NCI-H2107 (cell line): Measurements from ENCODE around the gene PFKFB3.

Experiments used
- DNase-seq: peaks from one replicate; lab custom pipeline; 2025; lab: John Stamatoyannopoulos, UW

Gene PFKFB3

GRCh38 chr10:6220418-6221191 is 17.9 kb downstream of the PFKFB3 start:
- no peak for DNase-seq

- no peak for DNase-seq
Observed at GRCh38 chr10:6221192-6221940, 18.6 kb downstream of the PFKFB3 start.

DNA sequence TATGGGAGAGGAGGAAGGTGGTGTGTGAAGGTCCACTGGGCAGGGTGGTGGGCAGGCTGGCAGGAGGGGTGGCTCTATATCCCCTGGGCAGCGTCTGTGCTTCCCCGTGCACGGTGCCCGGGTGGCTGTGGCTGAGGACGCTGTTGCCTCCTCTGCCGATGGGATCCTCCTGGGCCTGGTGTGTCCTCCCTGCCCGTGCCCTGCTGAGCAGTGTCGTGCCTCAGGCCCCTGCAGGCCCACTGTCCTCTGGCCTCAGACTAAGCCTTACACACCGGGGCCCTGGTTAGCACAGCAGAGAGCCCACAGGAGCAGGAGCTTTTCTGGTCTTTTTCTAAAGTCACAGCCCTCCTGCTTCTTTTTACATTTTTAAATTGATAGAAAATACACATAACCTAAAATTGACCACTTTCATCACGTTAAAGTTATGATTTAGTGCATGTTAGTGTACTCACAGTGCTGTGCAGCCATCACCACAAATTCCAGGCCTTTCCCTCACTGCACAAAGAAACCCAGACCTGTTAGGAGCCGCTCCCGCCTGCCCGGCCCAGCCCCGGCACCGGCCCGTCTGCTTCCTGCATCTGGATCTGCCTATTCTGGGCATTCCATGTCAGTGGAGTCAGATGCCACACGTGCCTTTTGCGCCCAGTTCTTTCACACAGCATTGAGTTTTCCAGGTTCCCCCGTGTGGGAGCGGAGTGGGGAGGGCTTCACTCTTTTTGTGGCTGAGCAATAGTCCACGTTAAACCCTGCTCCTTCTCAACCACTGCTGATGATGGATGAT is 19.4 kb downstream of the PFKFB3 start:
- DNase-seq: no peak

GRCh38 chr10:6222755-6223154 is 20.0 kb downstream of the PFKFB3 start:
- DNase-seq: no peak

- no peak for DNase-seq
Observed at GRCh38 chr10:6223981-6224380, 21.2 kb downstream of the PFKFB3 start.

GRCh38 chr10:6224781-6225180 is 22.0 kb downstream of the PFKFB3 start:
- DNase-seq: no peak

- no peak for DNase-seq
Observed at GRCh38 chr10:6225263-6225814, 22.6 kb downstream of the PFKFB3 start.

GRCh38 chr10:6226216-6226615 is 23.5 kb downstream of the PFKFB3 start:
- DNase-seq: no peak

DNA sequence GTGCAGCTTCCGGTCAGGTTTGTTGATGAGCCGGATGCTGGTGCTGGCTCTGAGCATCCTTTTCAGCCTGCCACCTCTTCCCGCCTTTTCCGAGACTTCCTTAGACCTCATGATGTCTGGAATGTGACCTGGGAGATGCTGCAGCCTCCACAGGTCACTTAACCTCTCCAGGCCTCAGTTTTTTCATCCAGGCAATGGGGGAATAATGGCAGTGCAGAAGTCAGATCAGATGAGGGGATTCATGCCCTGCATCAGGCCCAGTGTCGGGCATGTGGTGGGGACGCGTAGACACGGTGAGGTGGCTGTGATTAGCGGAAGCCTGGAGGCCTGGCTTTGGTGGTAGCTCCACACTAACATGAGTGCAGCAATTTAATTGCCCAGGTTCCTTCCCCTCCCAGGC is 24.6 kb downstream of the PFKFB3 start:
- DNase-seq: no peak

- DNase-seq: no peak
Observed at GRCh38 chr10:6228010-6228511, 25.3 kb downstream of the PFKFB3 start.

- DNase-seq: no peak
Observed at GRCh38 chr10:6228647-6229046, 25.9 kb downstream of the PFKFB3 start.

GRCh38 chr10:6229290-6229689 is 26.6 kb downstream of the PFKFB3 start:
- no peak for DNase-seq

DNA sequence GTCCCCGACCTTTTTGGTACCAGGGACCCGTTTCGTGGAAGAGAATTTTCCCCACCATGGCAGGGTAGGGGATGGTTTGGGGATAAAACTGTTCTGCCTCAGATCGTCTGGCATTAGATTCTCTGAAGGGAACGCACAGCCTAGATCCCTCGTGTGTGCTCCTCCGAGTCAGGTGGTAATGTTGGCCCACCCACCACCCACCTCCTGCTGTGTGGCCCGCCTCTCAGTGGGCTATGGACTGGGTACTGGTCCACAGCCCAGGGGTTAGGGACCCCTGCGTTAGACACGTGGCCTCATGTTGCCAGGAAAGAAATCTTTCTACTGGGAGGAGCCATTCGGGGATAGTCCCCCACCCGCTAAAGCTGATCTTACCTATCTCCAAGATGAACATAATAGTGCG is 27.0 kb downstream of the PFKFB3 start:
- DNase-seq: no peak

DNA sequence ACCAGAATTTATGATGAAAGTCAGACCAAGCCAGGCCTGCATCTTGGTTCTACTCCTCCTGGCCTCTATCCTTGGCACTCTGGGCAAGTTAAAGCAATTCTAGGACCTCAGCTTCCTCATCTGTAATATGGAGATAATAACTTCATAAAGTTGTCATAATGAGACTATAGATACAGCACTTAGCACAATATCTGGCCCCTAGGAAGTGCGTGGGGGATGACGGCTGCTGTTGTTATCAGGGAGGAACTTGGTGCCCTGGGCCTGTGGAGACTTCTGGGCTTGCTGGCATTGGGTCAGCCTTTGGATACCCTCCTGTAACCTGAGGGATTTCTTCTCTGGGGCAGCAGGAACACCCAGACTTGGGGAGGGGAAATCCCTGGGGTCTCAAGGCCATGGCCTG is 27.6 kb downstream of the PFKFB3 start:
- DNase-seq: no peak

DNA sequence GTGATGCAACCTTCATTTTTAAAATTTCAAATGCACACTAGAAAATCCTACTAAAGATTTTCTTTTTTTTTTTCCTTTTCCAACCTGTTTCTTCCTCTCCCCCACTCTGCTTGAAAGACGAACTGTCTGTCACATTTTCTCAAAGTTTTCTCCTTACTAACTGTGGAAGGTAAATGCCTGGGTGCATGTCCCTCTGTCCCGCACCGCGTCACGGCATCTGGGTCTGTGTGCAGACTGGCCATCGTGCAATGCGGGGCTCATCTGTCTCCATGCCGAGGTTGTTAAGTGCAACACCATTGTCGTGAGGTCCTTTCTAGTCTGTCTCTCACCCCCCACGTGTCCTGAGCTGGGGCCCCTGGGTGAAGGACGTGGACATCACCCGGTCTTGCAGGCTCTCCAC is 28.4 kb downstream of the PFKFB3 start:
- no peak for DNase-seq

- DNase-seq: no peak
Observed at GRCh38 chr10:6231730-6232129, 29.0 kb downstream of the PFKFB3 start.

GRCh38 chr10:6232225-6232807 is 29.6 kb downstream of the PFKFB3 start:
- no peak for DNase-seq

DNA sequence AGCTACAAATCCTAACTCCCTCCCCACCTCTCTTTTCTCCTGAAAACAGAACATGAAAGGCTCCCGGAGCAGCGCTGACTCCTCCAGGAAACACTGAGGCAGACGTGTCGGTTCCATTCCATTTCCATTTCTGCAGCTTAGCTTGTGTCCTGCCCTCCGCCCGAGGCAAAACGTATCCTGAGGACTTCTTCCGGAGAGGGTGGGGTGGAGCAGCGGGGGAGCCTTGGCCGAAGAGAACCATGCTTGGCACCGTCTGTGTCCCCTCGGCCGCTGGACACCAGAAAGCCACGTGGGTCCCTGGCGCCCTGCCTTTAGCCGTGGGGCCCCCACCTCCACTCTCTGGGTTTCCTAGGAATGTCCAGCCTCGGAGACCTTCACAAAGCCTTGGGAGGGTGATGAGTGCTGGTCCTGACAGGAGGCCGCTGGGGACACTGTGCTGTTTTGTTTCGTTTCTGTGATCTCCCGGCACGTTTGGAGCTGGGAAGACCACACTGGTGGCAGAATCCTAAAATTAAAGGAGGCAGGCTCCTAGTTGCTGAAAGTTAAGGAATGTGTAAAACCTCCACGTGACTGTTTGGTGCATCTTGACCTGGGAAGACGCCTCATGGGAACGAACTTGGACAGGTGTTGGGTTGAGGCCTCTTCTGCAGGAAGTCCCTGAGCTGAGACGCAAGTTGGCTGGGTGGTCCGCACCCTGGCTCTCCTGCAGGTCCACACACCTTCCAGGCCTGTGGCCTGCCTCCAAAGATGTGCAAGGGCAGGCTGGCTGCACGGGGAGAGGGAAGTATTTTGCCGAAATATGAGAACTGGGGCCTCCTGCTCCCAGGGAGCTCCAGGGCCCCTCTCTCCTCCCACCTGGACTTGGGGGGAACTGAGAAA is 30.4 kb downstream of the PFKFB3 start:
- DNase-seq: no peak

GRCh38 chr10:6233725-6234277 is 31.1 kb downstream of the PFKFB3 start:
- no peak for DNase-seq

GRCh38 chr10:6234371-6234770 is 31.6 kb downstream of the PFKFB3 start:
- DNase-seq: no peak
